GM23248 (cell line): Measurements from ENCODE around the gene SHC2. TPM values are rescaled to one million over a fixed set of nuclear protein-coding genes. Genes with fewer than 3 reads are reported as not detected.

ENCODE experiments used
- DNase-seq: peaks from one replicate; pipeline ENCODE4 v3.0.0-alpha.2; 2015
- H2AFZ ChIP-seq: fragments of 200-600 bp; sonication (generic); 2 replicates; pipeline ENCODE4 v1.6.1; 2016; ENCODE audit warnings: antibody characterized with exemption
- H3F3A ChIP-seq: fragments of 200-600 bp; sonication (generic); 2 replicates; pipeline ENCODE4 v1.6.1; 2016; ENCODE audit warnings: mild to moderate bottlenecking, antibody characterized with exemption, mixed run types; ENCODE audit not compliant: insufficient read depth
- H3K27ac ChIP-seq: fragments of 200-600 bp; sonication (generic); 2 replicates; pipeline ENCODE4 v1.5.1; 2016; ENCODE audit warnings: mild to moderate bottlenecking
- H3K27me3 ChIP-seq: fragments of 200-600 bp; sonication (generic); replicated peaks from 2 replicates; pipeline ENCODE4 v1.6.1; 2016; ENCODE audit warnings: mild to moderate bottlenecking; ENCODE audit not compliant: insufficient read depth
- H3K36me3 ChIP-seq: fragments of 200-600 bp; sonication (generic); 2 replicates; pipeline ENCODE4 v1.6.1; 2016; ENCODE audit warnings: low read depth, mild to moderate bottlenecking
- H3K4me1 ChIP-seq: fragments of 200-600 bp; sonication (generic); 2 replicates; pipeline ENCODE4 v1.6.1; 2016; ENCODE audit warnings: mild to moderate bottlenecking; ENCODE audit not compliant: insufficient read depth
- H3K4me2 ChIP-seq: fragments of 200-600 bp; sonication (generic); one replicate; pipeline ENCODE4 v1.6.1; 2016; ENCODE audit warnings: mild to moderate bottlenecking; ENCODE audit not compliant: unreplicated experiment
- H3K4me3 ChIP-seq: fragments of 200-600 bp; sonication (generic); 2 replicates; pipeline ENCODE4 v1.5.1; 2016; ENCODE audit warnings: mild to moderate bottlenecking
- H3K79me2 ChIP-seq: fragments of 200-600 bp; sonication (generic); 2 replicates; pipeline ENCODE4 v1.6.1; 2016; ENCODE audit warnings: mild to moderate bottlenecking; ENCODE audit not compliant: insufficient read depth
- H3K9ac ChIP-seq: fragments of 200-600 bp; sonication (generic); 2 replicates; pipeline ENCODE4 v1.6.1; 2016; ENCODE audit warnings: mild to moderate bottlenecking
- H3K9me2 ChIP-seq: fragments of 200-600 bp; sonication (generic); 2 replicates; pipeline ENCODE4 v1.6.1; 2016; ENCODE audit warnings: mixed run types, mild to moderate bottlenecking, moderate library complexity; ENCODE audit not compliant: insufficient read depth
- H3K9me3 ChIP-seq: fragments of 200-600 bp; sonication (generic); one replicate; pipeline ENCODE4 v1.6.1; 2017; ENCODE audit warnings: low read depth
- H4K20me1 ChIP-seq: fragments of 200-600 bp; sonication (generic); 2 replicates; pipeline ENCODE4 v1.6.0; 2016; ENCODE audit not compliant: insufficient read depth
- EZH2 ChIP-seq: fragments of 200-600 bp; sonication (generic); IDR thresholded peaks from 2 replicates; pipeline ENCODE4 v1.6.1; 2018; ENCODE audit warnings: antibody characterized with exemption, mild to moderate bottlenecking; ENCODE audit not compliant: insufficient read depth, poor library complexity, severe bottlenecking
- EZH2phosphoT487 ChIP-seq: fragments of 200-600 bp; sonication (generic); IDR thresholded peaks from 2 replicates; pipeline ENCODE4 v1.6.1; 2018; ENCODE audit warnings: antibody characterized with exemption, moderate library complexity, mild to moderate bottlenecking, low read depth; ENCODE audit not compliant: insufficient read depth
- WGBS, 2 experiments: methylation state at CpG; one replicate each; pipeline ENCODE4 v1.1.6; 2015 to 2017; ENCODE audit warnings: low lambda C conversion rate in 2 of 2, low coverage in 1 of 2; ENCODE audit errors: missing lambda C conversion rate in 2 of 2; 5-methylcytosine and 5-hydroxymethylcytosine counted together
- in situ Hi-C: fragments of 300-500 bp; cut with MboI; formaldehyde crosslinking; loops from 2 replicates; pipeline ENCODE4 v1.15.0; 2020
- polyA plus RNA-seq: library from polyadenylated mRNA; unstranded; fragments of >200 nt; fragmentation: Nextera tagmentation; extraction: Ambion mirVana; gene quantifications from 2 replicates; pipeline ENCODE4 v1.2.1, GENCODE V29; 2016
- total RNA-seq: library from RNA; depleted of rRNA; stranded (reverse); fragments of >200 nt; shearing (Covaris generic); gene quantifications from 2 replicates; pipeline ENCODE4 v1.2.3, GENCODE V29; 2014

Gene SHC2
- total and polyA plus RNA-seq, 2 experiments from 2014 or later = not detected

GRCh38 chr19:498511-498891 is 37.7 kb upstream of the SHC2 start:
- Histone ChIP-seq H3K27ac (no peak overlapping the region), H3K4me1 (no peaks in the 10 kb centered on the region), H3K4me2 (no peak overlapping the region), H3K36me3 (no peaks in the 10 kb centered on the region), H3K4me3 (no peak overlapping the region), H3K9ac (no peak overlapping the region), H3K27me3 (peaks cover 5% of the 10 kb centered on the region), H3F3A (no peaks in the 10 kb centered on the region), H4K20me1 (no peaks in the 10 kb centered on the region), H3K9me2 (no peaks in the 10 kb centered on the region), H3K9me3 (no peaks in the 10 kb centered on the region), H2AFZ (no peak overlapping the region), H3K79me2 (no peaks in the 10 kb centered on the region)
- TF ChIP-seq EZH2 = no peak
- no peak for TF ChIP-seq EZH2phosphoT487
- no peak for DNase-seq
- 4 to 9% methylated on average over 12 to 15 of the region's 26 CpGs for WGBS, 2 experiments
- in situ Hi-C loops = no loop called here

GRCh38 chr19:497869-498510 is 37.2 kb upstream of the SHC2 start:
- peaks cover 5% of the 10 kb centered on the region for H3K27me3 ChIP-seq
- in situ Hi-C loops = no loop called here
- TF ChIP-seq EZH2phosphoT487 = no peak
- TF ChIP-seq EZH2 = peak; percentile 95

GRCh38 chr19:497491-497868 is 36.6 kb upstream of the SHC2 start:
- in situ Hi-C loops = no loop called here
- no peak for TF ChIP-seq EZH2phosphoT487
- TF ChIP-seq EZH2 = no peak
- no peak overlapping the region for H3K4me2 ChIP-seq
- WGBS, 2 experiments = 3% methylated on average over 33 of the region's 36 CpGs; no CpG with 5 or more reads in 1 of the 2 experiments
- no peak overlapping the region for H3K27ac ChIP-seq
- H4K20me1 ChIP-seq = no peaks in the 10 kb centered on the region
- no peak for DNase-seq
- H3K9ac ChIP-seq = no peak overlapping the region
- H2AFZ ChIP-seq = no peak overlapping the region
- H3F3A ChIP-seq = no peaks in the 10 kb centered on the region
- no peaks in the 10 kb centered on the region for H3K36me3 ChIP-seq
- H3K4me3 ChIP-seq = no peak overlapping the region
- H3K27me3 ChIP-seq = peaks cover 5% of the 10 kb centered on the region
- no peaks in the 10 kb centered on the region for H3K4me1 ChIP-seq
- no peaks in the 10 kb centered on the region for H3K9me3 ChIP-seq
- no peaks in the 10 kb centered on the region for H3K79me2 ChIP-seq
- no peaks in the 10 kb centered on the region for H3K9me2 ChIP-seq

More at GRCh38 chr19:497869-498510, 37.2 kb upstream of the SHC2 start:
- Histone ChIP-seq H3K9ac (no peak overlapping the region), H3K4me3 (no peak overlapping the region), H3K36me3 (no peaks in the 10 kb centered on the region), H4K20me1 (no peaks in the 10 kb centered on the region), H3K9me3 (no peaks in the 10 kb centered on the region), H2AFZ (no peak overlapping the region), H3K79me2 (no peaks in the 10 kb centered on the region), H3K9me2 (no peaks in the 10 kb centered on the region), H3F3A (no peaks in the 10 kb centered on the region), H3K4me1 (no peaks in the 10 kb centered on the region), H3K4me2 (no peak overlapping the region), H3K27ac (no peak overlapping the region)
- WGBS, 2 experiments = 3 to 6% methylated on average over 43 to 50 of the region's 50 CpGs
- no peak for DNase-seq

DNA sequence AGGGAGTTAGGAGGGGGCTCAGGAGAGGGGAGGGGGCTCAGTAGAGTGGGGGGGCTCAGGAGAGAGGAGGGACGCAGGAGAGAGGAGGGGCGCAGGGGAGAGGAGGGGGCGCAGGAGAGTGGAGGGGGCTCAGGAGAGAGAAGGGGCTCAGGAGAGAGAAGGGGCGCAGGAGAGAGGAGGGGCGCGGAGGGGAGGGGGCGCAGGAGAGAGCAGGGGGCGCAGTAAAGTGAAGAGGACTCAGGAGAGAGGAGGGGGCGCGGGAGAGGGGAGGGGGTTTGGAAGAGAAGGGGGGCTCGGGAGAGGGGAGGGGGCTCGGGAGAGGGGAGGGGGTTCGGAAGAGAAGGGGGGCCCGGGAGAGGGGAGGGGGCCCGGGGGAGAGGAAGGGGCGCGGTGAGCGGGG is 36.2 kb upstream of the SHC2 start:
- DNase-seq = no peak
- no peak for TF ChIP-seq EZH2phosphoT487
- no peak for TF ChIP-seq EZH2
- in situ Hi-C loops = no loop called here

More for the DNA sequence above, 36.2 kb upstream of the SHC2 start:
- Histone ChIP-seq H3K79me2 (no peaks in the 10 kb centered on the region), H3F3A (no peaks in the 10 kb centered on the region), H3K9me2 (no peaks in the 10 kb centered on the region), H3K27me3 (peaks cover 5% of the 10 kb centered on the region), H3K9me3 (no peaks in the 10 kb centered on the region), H3K4me1 (no peaks in the 10 kb centered on the region), H4K20me1 (no peaks in the 10 kb centered on the region), H2AFZ (no peak overlapping the region), H3K9ac (no peak overlapping the region), H3K27ac (no peak overlapping the region), H3K4me2 (no peak overlapping the region), H3K36me3 (no peaks in the 10 kb centered on the region), H3K4me3 (no peak overlapping the region)
- WGBS, 2 experiments = 8% methylated on average over 18 of the region's 18 CpGs; no CpG with 5 or more reads in 1 of the 2 experiments
